ENCODE measurements around the gene LUZP1. TPM values are rescaled to one million over a fixed set of nuclear protein-coding genes. Genes with fewer than 3 reads are reported as not detected.

LUZP1 gene
- total and polyA plus RNA-seq, 10 donors = 1.7 to 51.6 (median 31.6) TPM

DNA sequence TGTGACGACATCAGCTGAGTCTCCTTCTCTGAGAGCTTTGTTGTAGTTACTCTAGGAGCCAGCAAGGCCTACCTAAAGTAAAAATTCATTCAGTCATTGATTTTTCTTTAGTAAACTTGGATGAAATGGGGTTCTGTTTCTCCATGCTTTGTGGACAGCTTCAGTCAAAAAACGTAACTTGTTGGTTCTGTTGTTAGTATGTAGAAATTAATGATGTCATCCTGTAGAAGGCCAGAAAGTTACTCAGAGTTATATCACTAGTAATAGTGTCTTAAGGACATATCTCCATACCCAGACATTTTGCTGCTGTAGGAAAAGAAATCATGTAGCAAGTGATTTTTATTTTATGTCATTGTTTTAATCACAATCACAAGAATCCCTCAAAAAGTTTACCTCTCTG, 106.4 kb downstream of the LUZP1 start:
- DNase-seq = no peak
- H3K27me3 ChIP-seq (replicated peaks in 1 of 7) = no peaks in the 10 kb centered on the region
- H3K9me3 ChIP-seq = no peaks in the 10 kb centered on the region
- H3K27ac ChIP-seq = no peak overlapping the region
- peaks cover 0 to 98% (median 50%) of the 10 kb centered on the region in 6 donors for H3K36me3 ChIP-seq
- intact Hi-C loops (cut with DNase I; ENCODE audit: low total_unique reads) = no loop called here
- no peak for TF ChIP-seq CTCF (IDR thresholded peaks at IDR 0.05 in 8 of 11, conservative IDR thresholded peaks at IDR 0.05 in 3 of 11)
- no peak for TF ChIP-seq POLR2AphosphoS5 (IDR thresholded peaks at IDR 0.05)
- TF ChIP-seq POLR2A (IDR thresholded peaks at IDR 0.05) = no peak
- no peak overlapping the region for H3K4me3 ChIP-seq
- WGBS, 5 donors = 91 to 98% (median 91%) methylated on average over 2 of the region's 2 CpGs
- H3K4me1 ChIP-seq = no peaks in the 10 kb centered on the region

DNA sequence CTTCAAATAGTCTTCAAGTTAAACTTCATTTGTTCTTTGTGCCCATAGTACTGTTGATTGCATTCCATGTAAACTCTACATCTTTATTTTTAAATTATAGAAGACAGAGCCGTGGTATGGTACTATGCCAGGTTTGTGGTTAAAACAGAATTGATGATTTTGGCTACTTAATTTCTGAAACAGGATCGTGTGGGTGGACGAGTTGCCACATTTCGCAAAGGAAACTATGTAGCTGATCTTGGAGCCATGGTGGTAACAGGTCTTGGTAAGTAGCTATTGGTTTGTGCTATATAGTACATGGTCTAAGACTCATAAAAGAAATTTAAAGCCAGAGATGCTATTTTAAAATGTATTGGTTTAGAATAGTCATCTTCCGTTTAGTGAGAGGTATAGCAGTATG, 111.4 kb downstream of the LUZP1 start:
- WGBS, 5 donors = 88 to 92% (median 89%) methylated on average over 5 of the region's 5 CpGs
- peaks cover 0 to 100% (median 59%) of the 10 kb centered on the region in 6 donors for H3K36me3 ChIP-seq
- H3K9me3 ChIP-seq = no peaks in the 10 kb centered on the region
- TF ChIP-seq CTCF (IDR thresholded peaks at IDR 0.05 in 8 of 11, conservative IDR thresholded peaks at IDR 0.05 in 3 of 11) = no peak
- no peak for TF ChIP-seq POLR2AphosphoS5 (IDR thresholded peaks at IDR 0.05)
- no peak for TF ChIP-seq POLR2A (IDR thresholded peaks at IDR 0.05)
- no peak for DNase-seq
- intact Hi-C loops (cut with DNase I; ENCODE audit: low total_unique reads) = no loop called here
- H3K4me1 ChIP-seq = no peaks in the 10 kb centered on the region
- no peaks in the 10 kb centered on the region for H3K27me3 ChIP-seq (replicated peaks in 1 of 7)
- no peak overlapping the region for H3K27ac ChIP-seq
- no peak overlapping the region for H3K4me3 ChIP-seq

- TF ChIP-seq POLR2AphosphoS5 (IDR thresholded peaks at IDR 0.05) (no peak), POLR2A (IDR thresholded peaks at IDR 0.05) (no peak), CTCF (IDR thresholded peaks at IDR 0.05 in 8 of 11, conservative IDR thresholded peaks at IDR 0.05 in 3 of 11) (no peak)
- H3K27ac ChIP-seq = no peak overlapping the region
- peaks cover 0 to 65% (median 25%) of the 10 kb centered on the region in 6 donors for H3K36me3 ChIP-seq
- H3K9me3 ChIP-seq = no peaks in the 10 kb centered on the region
- WGBS, 5 donors = 88 to 94% (median 90%) methylated on average over 4 of the region's 4 CpGs
- no peak for DNase-seq
- intact Hi-C loops (cut with DNase I; ENCODE audit: low total_unique reads) = no loop called here
- no peaks in the 10 kb centered on the region for H3K27me3 ChIP-seq (replicated peaks in 1 of 7)
- no peak overlapping the region for H3K4me3 ChIP-seq
- peaks cover 0 to 7% (median 0%) of the 10 kb centered on the region in 6 donors for H3K4me1 ChIP-seq
Measured at GRCh38 chr1:23051290-23051909, 117.3 kb downstream of the LUZP1 start.

DNA sequence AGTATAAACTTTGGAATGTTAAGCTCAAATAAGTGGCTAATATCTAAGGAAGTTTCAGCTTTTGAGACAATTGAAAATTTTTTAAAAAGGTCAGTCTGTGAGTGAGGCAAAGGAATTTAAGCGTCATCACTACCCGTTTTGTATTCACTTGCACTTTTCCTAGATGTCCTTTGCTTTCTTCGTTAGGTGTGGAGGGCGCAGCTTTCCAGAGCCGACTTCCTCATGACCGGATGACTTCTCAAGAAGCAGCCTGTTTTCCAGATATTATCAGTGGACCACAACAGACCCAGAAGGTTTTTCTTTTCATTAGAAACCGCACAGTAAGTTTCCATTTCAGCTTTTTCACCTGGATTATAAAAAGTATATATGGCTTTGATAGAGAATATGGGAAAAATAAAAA, 118.5 kb downstream of the LUZP1 start:
- intact Hi-C loops (cut with DNase I; ENCODE audit: low total_unique reads) = no loop called here
- no peaks in the 10 kb centered on the region for H3K9me3 ChIP-seq
- WGBS, 5 donors = 80 to 89% (median 84%) methylated on average over 7 of the region's 7 CpGs
- H3K27me3 ChIP-seq (replicated peaks in 1 of 7) = no peaks in the 10 kb centered on the region
- no peak for DNase-seq
- H3K36me3 ChIP-seq = peaks cover 0 to 53% (median 18%) of the 10 kb centered on the region in 6 donors
- H3K4me1 ChIP-seq = peaks cover 0 to 8% (median 0%) of the 10 kb centered on the region in 6 donors
- TF ChIP-seq POLR2AphosphoS5 (IDR thresholded peaks at IDR 0.05) = no peak
- no peak overlapping the region for H3K4me3 ChIP-seq
- no peak overlapping the region for H3K27ac ChIP-seq
